Measurements from ENCODE around the gene SMURF1. TPM values are rescaled to one million over a fixed set of nuclear protein-coding genes. Genes with fewer than 3 reads are reported as not detected.
A peak's percentile ranks its signal among the peaks of the same experiment; 100 is the strongest.
"Not testable (repeated sequence)": the region's sequence is repeated elsewhere in the genome, so short reads cannot be mapped to it uniquely, and the experiment has no call there.

SMURF1 gene
- total and polyA plus RNA-seq, 5 experiments from 2014 or later, result 0.95 to 29.1 (median 3.2) TPM

- H3K27me3 Mint-ChIP-seq, result peaks cover 0 to 10% (median 5%) of the 10 kb centered on the region in 5 donors
- ATAC-seq, result no peak
- H3K36me3 Mint-ChIP-seq, result no peaks in the 10 kb centered on the region
- H3K4me1 Mint-ChIP-seq, result no peaks in the 10 kb centered on the region
- peak overlapping the region in 1 of 10 donors; percentile 1 for H3K27ac Mint-ChIP-seq
- no peak for DNase-seq
- no peak overlapping the region for H3K4me3 Mint-ChIP-seq
- H3K9me3 Mint-ChIP-seq, result no peaks in the 10 kb centered on the region
- POLR2A ChIA-PET, result no interaction called here
These were observed 26.3 kb upstream of the SMURF1 start for GRCh38 chr7:99170065-99170729.

GRCh38 chr7:99167072-99167471, 23.2 kb upstream of the SMURF1 start:
- H3K4me3 Mint-ChIP-seq, result no peak overlapping the region
- DNase-seq (no peak), ATAC-seq (no peak)
- H3K27ac Mint-ChIP-seq, result no peak overlapping the region
- no peaks in the 10 kb centered on the region for H3K9me3 Mint-ChIP-seq
- H3K36me3 Mint-ChIP-seq, result no peaks in the 10 kb centered on the region
- peaks cover 0 to 11% (median 1%) of the 10 kb centered on the region in 5 donors for H3K27me3 Mint-ChIP-seq
- no peaks in the 10 kb centered on the region for H3K4me1 Mint-ChIP-seq
- POLR2A ChIA-PET, result no interaction called here

GRCh38 chr7:99165816-99166215, 21.9 kb upstream of the SMURF1 start:
- peak overlapping the region in 1 of 10 donors; percentile 7 for H3K27ac Mint-ChIP-seq
- POLR2A ChIA-PET, result no interaction called here

GRCh38 chr7:99163669-99164068, 19.8 kb upstream of the SMURF1 start:
- H3K9me3 Mint-ChIP-seq, H3K4me3 Mint-ChIP-seq, H3K27ac Mint-ChIP-seq, H3K4me1 Mint-ChIP-seq, H3K36me3 Mint-ChIP-seq, POLR2A ChIA-PET, DNase-seq, ATAC-seq: not testable (repeated sequence)
- H3K27me3 Mint-ChIP-seq, result peaks cover 0 to 11% (median 7%) of the 10 kb centered on the region in 5 donors

More at GRCh38 chr7:99165816-99166215, 21.9 kb upstream of the SMURF1 start:
- DNase-seq (no peak), ATAC-seq (no peak)
- Mint-ChIP-seq H3K27me3 (peaks cover 0 to 13% (median 4%) of the 10 kb centered on the region in 5 donors), H3K9me3 (no peaks in the 10 kb centered on the region), H3K4me3 (no peak overlapping the region), H3K36me3 (no peaks in the 10 kb centered on the region), H3K4me1 (no peaks in the 10 kb centered on the region)

- peaks cover 0 to 4% (median 0%) of the 10 kb centered on the region in 3 donors for H3K36me3 Mint-ChIP-seq
- peaks cover 0 to 8% (median 4%) of the 10 kb centered on the region in 5 donors for H3K27me3 Mint-ChIP-seq
- H3K4me3 Mint-ChIP-seq, result no peak overlapping the region
- H3K27ac Mint-ChIP-seq, result no peak overlapping the region
- H3K4me1 Mint-ChIP-seq, result peaks cover 0 to 6% (median 0%) of the 10 kb centered on the region in 4 donors
- DNase-seq, result no peak
- ATAC-seq, result no peak
- no peaks in the 10 kb centered on the region for H3K9me3 Mint-ChIP-seq
- POLR2A ChIA-PET, result no interaction called here
These were observed 12.7 kb upstream of the SMURF1 start for GRCh38 chr7:99156649-99157048.

- Mint-ChIP-seq H3K36me3 (peaks cover 0 to 4% (median 0%) of the 10 kb centered on the region in 3 donors), H3K9me3 (no peaks in the 10 kb centered on the region), H3K27ac (no peak overlapping the region), H3K4me1 (peaks cover 0 to 6% (median 0%) of the 10 kb centered on the region in 4 donors), H3K27me3 (peaks cover 0 to 5% (median 3%) of the 10 kb centered on the region in 5 donors), H3K4me3 (no peak overlapping the region)
- no peak for ATAC-seq
- DNase-seq, result no peak
- POLR2A ChIA-PET, result no interaction called here
These were observed 11.3 kb upstream of the SMURF1 start for GRCh38 chr7:99155211-99155610.

GRCh38 chr7:99146979-99147378, 3.1 kb upstream of the SMURF1 start:
- POLR2A ChIA-PET, result no interaction called here
- Mint-ChIP-seq H3K36me3 (no peaks in the 10 kb centered on the region), H3K4me1 (peaks cover 8 to 19% (median 14%) of the 10 kb centered on the region in 4 donors), H3K27me3 (peaks cover 0 to 5% (median 0%) of the 10 kb centered on the region in 5 donors), H3K9me3 (no peaks in the 10 kb centered on the region), H3K27ac (no peak overlapping the region), H3K4me3 (no peak overlapping the region)
- DNase-seq (no peak), ATAC-seq (no peak)

- H3K27ac Mint-ChIP-seq, result peak overlapping the region in 8 of 10 donors; percentile 81 to 99 (median 95)
- DNase-seq (peak in 1 of 10 donors; percentile 72), ATAC-seq (peak; percentile 43 to 46)
- POLR2A ChIA-PET, result interaction anchor here (2.1 to 2.6 kb wide), 2 partner anchors 32 to 76 kb away, joined by 7 to 14 read pairs; no protein-coding TSS in a partner anchor
- H3K36me3 Mint-ChIP-seq, result no peaks in the 10 kb centered on the region
- peak overlapping the region in 9 of 10 donors; percentile 75 to 98 (median 87) for H3K4me3 Mint-ChIP-seq
- H3K27me3 Mint-ChIP-seq, result peaks cover 0 to 2% (median 0%) of the 10 kb centered on the region in 5 donors
- peaks cover 25 to 51% (median 44%) of the 10 kb centered on the region in 4 donors for H3K4me1 Mint-ChIP-seq
- no peaks in the 10 kb centered on the region for H3K9me3 Mint-ChIP-seq
These were observed 421 bp downstream of the SMURF1 start for GRCh38 chr7:99143521-99143852.

- Mint-ChIP-seq H3K27me3 (peaks cover 0 to under 1% (median 0%) of the 10 kb centered on the region in 5 donors), H3K36me3 (no peaks in the 10 kb centered on the region), H3K4me3 (peak overlapping the region; percentile 75 to 98 (median 88)), H3K27ac (peak overlapping the region; percentile 66 to 99 (median 94)), H3K9me3 (no peaks in the 10 kb centered on the region), H3K4me1 (peaks cover 25 to 54% (median 48%) of the 10 kb centered on the region in 4 donors)
- ATAC-seq (peak; percentile 6 to 54), DNase-seq (peak in 9 of 10 donors; percentile 81 to 95 (median 88))
- POLR2A ChIA-PET, result interaction anchor here (0.6 to 2.6 kb wide), 6 partner anchors 31 to 266 kb away, joined by 3 to 10 read pairs (median 5); partner anchors contain the start of genes ARPC1A and BUD31
These were observed 984 bp downstream of the SMURF1 start for GRCh38 chr7:99142727-99143520.

GRCh38 chr7:99141841-99142726, 1.8 kb downstream of the SMURF1 start:
- Mint-ChIP-seq H3K4me3 (peak overlapping the region; percentile 77 to 98 (median 90)), H3K27me3 (no peaks in the 10 kb centered on the region), H3K27ac (peak overlapping the region; percentile 94 to 99 (median 95)), H3K9me3 (no peaks in the 10 kb centered on the region), H3K36me3 (no peaks in the 10 kb centered on the region), H3K4me1 (peaks cover 27 to 59% (median 53%) of the 10 kb centered on the region in 4 donors)
- DNase-seq (peak; percentile 47 to 84 (median 62)), ATAC-seq (peak; percentile 37 to 39)
- POLR2A ChIA-PET, result interaction anchor here (0.6 to 2.6 kb wide), 6 partner anchors 30 to 267 kb away, joined by 3 to 10 read pairs (median 5); partner anchors contain the start of genes ARPC1A and BUD31

GRCh38 chr7:99141334-99141733, 2.6 kb downstream of the SMURF1 start:
- peak overlapping the region; percentile 77 to 98 (median 90) for H3K4me3 Mint-ChIP-seq
- no peaks in the 10 kb centered on the region for H3K9me3 Mint-ChIP-seq
- H3K27me3 Mint-ChIP-seq, result no peaks in the 10 kb centered on the region
- DNase-seq (peak in 3 of 10 donors; percentile 37 to 64 (median 49)), ATAC-seq (peak; percentile 18 to 48)
- H3K27ac Mint-ChIP-seq, result peak overlapping the region; percentile 36 to 99 (median 95)
- POLR2A ChIA-PET, result no interaction called here
- no peaks in the 10 kb centered on the region for H3K36me3 Mint-ChIP-seq
- peaks cover 27 to 60% (median 57%) of the 10 kb centered on the region in 4 donors for H3K4me1 Mint-ChIP-seq

GRCh38 chr7:99140813-99141212, 3.1 kb downstream of the SMURF1 start:
- H3K27ac Mint-ChIP-seq, result peak overlapping the region; percentile 36 to 99 (median 94)
- ATAC-seq, result no peak
- no peak for DNase-seq
- POLR2A ChIA-PET, result no interaction called here
- no peaks in the 10 kb centered on the region for H3K9me3 Mint-ChIP-seq
- no peaks in the 10 kb centered on the region for H3K36me3 Mint-ChIP-seq
- H3K4me3 Mint-ChIP-seq, result peak overlapping the region; percentile 77 to 98 (median 90)
- H3K4me1 Mint-ChIP-seq, result peaks cover 29 to 65% (median 61%) of the 10 kb centered on the region in 4 donors
- no peaks in the 10 kb centered on the region for H3K27me3 Mint-ChIP-seq
